ENCODE measurements around the gene CHKB. TPM values are rescaled to one million over a fixed set of nuclear protein-coding genes. Genes with fewer than 3 reads are reported as not detected.

The CHKB gene
- polyA plus RNA-seq, 1 donor, result 106 TPM

DNA sequence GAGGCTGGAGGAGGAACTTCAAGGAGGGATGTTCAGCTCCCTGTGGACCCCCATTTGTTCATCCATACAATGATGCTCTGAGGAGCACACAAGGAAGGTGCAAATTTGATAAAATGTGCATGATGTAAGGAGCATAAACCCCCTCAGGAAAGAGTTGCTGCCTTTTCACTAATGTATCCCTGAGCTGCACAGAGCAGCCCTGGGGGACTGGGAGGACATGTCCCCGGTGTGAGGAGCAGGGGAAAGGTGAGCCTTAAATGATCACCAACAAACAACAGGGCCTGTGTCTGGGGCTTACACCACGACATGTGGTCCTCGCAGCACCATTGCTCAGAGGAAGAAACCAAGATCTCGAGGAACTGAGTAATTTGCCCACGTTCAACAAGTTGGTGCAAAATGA, 14.4 kb upstream of the CHKB start:
- Histone ChIP-seq H3K27ac (ENCODE audit: low read length) (no peak overlapping the region), H3K4me3 (ENCODE audit: low read length) (no peak overlapping the region), H3K9me3 (ENCODE audit: control insufficient read depth, low read depth, low read length) (peaks cover 5% of the 10 kb centered on the region), H3K27me3 (ENCODE audit: control insufficient read depth, insufficient read depth, low read length) (peaks cover 26% of the 10 kb centered on the region), H3K4me1 (ENCODE audit: control insufficient read depth, insufficient read depth, low read length) (no peaks in the 10 kb centered on the region), H3K36me3 (ENCODE audit: control insufficient read depth, insufficient read depth, low read length) (no peaks in the 10 kb centered on the region)
- no CpG with 5 or more reads among the region's 5 CpGs for WGBS (ENCODE audit: insufficient coverage, low lambda C conversion rate)
- no peak for DNase-seq

DNA sequence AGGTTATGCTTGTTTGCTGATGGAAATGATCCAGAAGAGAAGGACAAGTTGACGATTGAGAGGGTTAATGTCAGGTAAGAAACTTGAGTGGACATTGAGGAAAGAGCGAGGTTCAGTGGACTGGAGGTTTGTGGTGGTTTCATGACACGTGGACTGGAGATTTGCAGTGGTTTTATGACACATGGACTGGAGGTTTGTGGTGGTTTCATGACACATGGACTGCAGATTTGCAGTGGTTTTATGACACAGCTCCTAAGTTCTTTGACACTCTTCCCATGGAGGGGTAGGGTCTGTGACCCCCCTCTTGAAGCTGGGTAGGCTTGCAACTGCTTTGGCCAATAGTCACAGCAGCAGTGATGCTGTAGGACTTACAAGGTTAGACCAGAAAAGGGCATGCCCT, 12.5 kb upstream of the CHKB start:
- Histone ChIP-seq H3K27ac (ENCODE audit: low read length) (no peak overlapping the region), H3K4me3 (ENCODE audit: low read length) (no peak overlapping the region), H3K9me3 (ENCODE audit: control insufficient read depth, low read depth, low read length) (peaks cover 5% of the 10 kb centered on the region), H3K36me3 (ENCODE audit: control insufficient read depth, insufficient read depth, low read length) (no peaks in the 10 kb centered on the region), H3K27me3 (ENCODE audit: control insufficient read depth, insufficient read depth, low read length) (peaks cover 13% of the 10 kb centered on the region), H3K4me1 (ENCODE audit: control insufficient read depth, insufficient read depth, low read length) (no peaks in the 10 kb centered on the region)
- WGBS (ENCODE audit: insufficient coverage, low lambda C conversion rate), result no CpG with 5 or more reads among the region's 3 CpGs
- no peak for DNase-seq

DNA sequence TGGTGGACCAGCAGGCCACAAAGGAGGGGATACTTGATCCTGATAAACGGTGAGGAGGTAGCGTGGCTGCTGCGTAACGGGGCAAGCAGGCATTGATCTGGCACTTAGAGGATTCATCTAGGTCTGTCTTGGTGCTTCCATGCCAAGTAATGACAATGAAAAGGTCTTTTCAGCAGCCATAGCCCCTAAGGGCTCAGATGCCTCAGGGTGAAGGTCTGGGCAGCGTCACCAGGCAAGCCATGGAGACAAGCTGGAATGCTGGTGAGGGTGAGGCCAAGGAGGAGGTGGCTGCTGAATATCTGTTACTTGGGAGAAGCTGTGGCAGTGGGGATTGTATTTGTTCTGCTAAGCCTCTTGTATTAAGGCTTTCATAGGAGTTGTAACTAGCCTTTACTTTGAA, 4.8 kb upstream of the CHKB start:
- no peak for DNase-seq
- Histone ChIP-seq H3K4me3 (ENCODE audit: low read length) (no peak overlapping the region), H3K9me3 (ENCODE audit: control insufficient read depth, low read depth, low read length) (no peaks in the 10 kb centered on the region), H3K36me3 (ENCODE audit: control insufficient read depth, insufficient read depth, low read length) (no peaks in the 10 kb centered on the region), H3K27me3 (ENCODE audit: control insufficient read depth, insufficient read depth, low read length) (no peaks in the 10 kb centered on the region), H3K27ac (ENCODE audit: low read length) (no peak overlapping the region), H3K4me1 (ENCODE audit: control insufficient read depth, insufficient read depth, low read length) (peaks cover 6% of the 10 kb centered on the region)
- WGBS (ENCODE audit: insufficient coverage, low lambda C conversion rate), result 100% methylated on average over 1 of the region's 5 CpGs

DNA sequence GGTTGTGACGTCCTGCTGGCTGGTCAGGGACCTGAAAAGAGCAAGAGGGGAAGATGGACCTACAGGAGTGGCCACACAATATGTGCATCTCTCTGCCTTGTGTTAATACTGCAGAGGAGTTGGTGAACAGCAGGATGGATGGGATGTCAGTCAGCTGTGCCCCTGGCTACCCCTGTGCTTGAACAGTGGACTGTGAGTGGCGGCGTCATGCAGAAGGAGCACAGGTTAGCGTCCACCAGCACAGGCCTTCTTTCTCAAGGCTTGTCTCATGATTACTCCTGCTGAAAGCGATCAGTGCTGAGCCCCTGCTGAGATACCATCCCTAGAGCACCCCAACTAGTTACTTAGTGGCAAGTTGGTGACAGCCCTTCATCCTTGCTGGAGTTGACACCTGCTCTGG, 3.8 kb upstream of the CHKB start:
- Histone ChIP-seq H3K27me3 (ENCODE audit: control insufficient read depth, insufficient read depth, low read length) (no peaks in the 10 kb centered on the region), H3K4me1 (ENCODE audit: control insufficient read depth, insufficient read depth, low read length) (peaks cover 6% of the 10 kb centered on the region), H3K27ac (ENCODE audit: low read length) (no peak overlapping the region), H3K9me3 (ENCODE audit: control insufficient read depth, low read depth, low read length) (no peaks in the 10 kb centered on the region), H3K4me3 (ENCODE audit: low read length) (no peak overlapping the region), H3K36me3 (ENCODE audit: control insufficient read depth, insufficient read depth, low read length) (peaks cover under 1% of the 10 kb centered on the region)
- DNase-seq, result no peak
- WGBS (ENCODE audit: insufficient coverage, low lambda C conversion rate), result no CpG with 5 or more reads among the region's 5 CpGs

DNA sequence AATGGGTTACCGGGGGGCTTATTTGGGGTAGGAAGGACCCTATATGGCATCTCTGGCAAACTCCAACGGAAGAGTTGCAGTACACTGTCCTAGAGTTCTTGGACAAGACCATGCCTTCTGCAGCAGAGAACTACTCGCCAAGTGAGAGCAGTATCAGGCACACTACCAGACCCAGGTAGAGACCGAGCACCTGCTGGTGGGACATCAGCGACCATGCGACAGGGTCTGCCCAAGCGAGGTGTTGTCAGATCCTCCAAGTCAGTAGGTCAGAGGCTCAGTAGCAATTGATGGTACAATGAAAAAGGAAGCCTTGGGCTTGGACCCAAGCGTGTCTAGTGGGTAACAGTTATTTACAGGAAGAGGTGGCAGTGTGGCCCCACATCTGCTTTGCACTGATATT, 3.1 kb upstream of the CHKB start:
- DNase-seq, result no peak
- Histone ChIP-seq H3K36me3 (ENCODE audit: control insufficient read depth, insufficient read depth, low read length) (peaks cover 4% of the 10 kb centered on the region), H3K4me1 (ENCODE audit: control insufficient read depth, insufficient read depth, low read length) (peaks cover 6% of the 10 kb centered on the region), H3K9me3 (ENCODE audit: control insufficient read depth, low read depth, low read length) (no peaks in the 10 kb centered on the region), H3K27ac (ENCODE audit: low read length) (no peak overlapping the region), H3K27me3 (ENCODE audit: control insufficient read depth, insufficient read depth, low read length) (no peaks in the 10 kb centered on the region), H3K4me3 (ENCODE audit: low read length) (no peak overlapping the region)
- no CpG with 5 or more reads among the region's 8 CpGs for WGBS (ENCODE audit: insufficient coverage, low lambda C conversion rate)

- no CpG with 5 or more reads among the region's 3 CpGs for WGBS (ENCODE audit: insufficient coverage, low lambda C conversion rate)
- Histone ChIP-seq H3K4me3 (ENCODE audit: low read length) (no peak overlapping the region), H3K27ac (ENCODE audit: low read length) (no peak overlapping the region), H3K4me1 (ENCODE audit: control insufficient read depth, insufficient read depth, low read length) (peaks cover 6% of the 10 kb centered on the region), H3K27me3 (ENCODE audit: control insufficient read depth, insufficient read depth, low read length) (no peaks in the 10 kb centered on the region), H3K36me3 (ENCODE audit: control insufficient read depth, insufficient read depth, low read length) (peaks cover 6% of the 10 kb centered on the region), H3K9me3 (ENCODE audit: control insufficient read depth, low read depth, low read length) (no peaks in the 10 kb centered on the region)
- no peak for DNase-seq
Observed at GRCh38 chr22:50585238-50585637, 2.6 kb upstream of the CHKB start.

GRCh38 chr22:50584106-50585096, 1.8 kb upstream of the CHKB start:
- H3K4me3 ChIP-seq (ENCODE audit: low read length), result no peak overlapping the region
- H3K4me1 ChIP-seq (ENCODE audit: control insufficient read depth, insufficient read depth, low read length), result peaks cover 13% of the 10 kb centered on the region
- 100% methylated on average over 3 of the region's 23 CpGs for WGBS (ENCODE audit: insufficient coverage, low lambda C conversion rate)
- no peak for DNase-seq
- peaks cover 13% of the 10 kb centered on the region for H3K36me3 ChIP-seq (ENCODE audit: control insufficient read depth, insufficient read depth, low read length)
- H3K9me3 ChIP-seq (ENCODE audit: control insufficient read depth, low read depth, low read length), result no peaks in the 10 kb centered on the region
- no peak overlapping the region for H3K27ac ChIP-seq (ENCODE audit: low read length)
- no peaks in the 10 kb centered on the region for H3K27me3 ChIP-seq (ENCODE audit: control insufficient read depth, insufficient read depth, low read length)

DNA sequence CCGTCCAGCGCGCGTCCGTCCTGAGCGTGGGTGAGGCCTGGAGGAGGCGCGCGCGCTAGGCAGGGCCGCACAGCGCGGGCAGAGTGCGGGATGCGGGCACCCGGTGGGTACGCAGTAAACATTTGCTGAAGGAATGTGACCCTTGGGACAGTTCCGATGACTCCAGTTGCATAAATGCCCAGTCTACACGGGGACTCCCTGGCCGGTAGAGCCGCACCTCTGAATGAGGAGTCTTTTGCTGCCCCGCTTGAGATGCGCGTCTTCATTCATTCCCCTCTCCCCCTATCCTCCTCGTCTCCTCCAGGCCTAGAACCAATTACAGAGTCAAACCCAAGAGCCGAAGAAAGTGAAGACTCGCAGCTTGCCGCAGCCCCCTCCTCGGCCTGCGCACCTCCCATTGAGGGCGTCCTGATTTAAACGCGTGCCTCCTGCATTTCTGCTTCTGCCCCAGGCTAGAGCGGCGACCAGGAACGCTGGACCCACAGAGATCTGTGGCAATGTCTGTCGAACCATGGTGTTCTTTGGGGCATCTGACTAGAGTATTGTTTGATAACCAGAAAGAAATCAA, 729 bp upstream of the CHKB start:
- H3K27me3 ChIP-seq (ENCODE audit: control insufficient read depth, insufficient read depth, low read length), result no peaks in the 10 kb centered on the region
- peaks cover 17% of the 10 kb centered on the region for H3K36me3 ChIP-seq (ENCODE audit: control insufficient read depth, insufficient read depth, low read length)
- H3K27ac ChIP-seq (ENCODE audit: low read length), result peak overlapping the region; percentile 7
- WGBS (ENCODE audit: insufficient coverage, low lambda C conversion rate), result no CpG with 5 or more reads among the region's 37 CpGs
- H3K4me3 ChIP-seq (ENCODE audit: low read length), result peak overlapping the region; percentile 64
- peaks cover 22% of the 10 kb centered on the region for H3K4me1 ChIP-seq (ENCODE audit: control insufficient read depth, insufficient read depth, low read length)
- no peak for DNase-seq
- H3K9me3 ChIP-seq (ENCODE audit: control insufficient read depth, low read depth, low read length), result no peaks in the 10 kb centered on the region

GRCh38 chr22:50581950-50582492, 628 bp downstream of the CHKB start:
- H3K27me3 ChIP-seq (ENCODE audit: control insufficient read depth, insufficient read depth, low read length), result no peaks in the 10 kb centered on the region
- peak overlapping the region; percentile 88 for H3K27ac ChIP-seq (ENCODE audit: low read length)
- no CpG with 5 or more reads among the region's 39 CpGs for WGBS (ENCODE audit: insufficient coverage, low lambda C conversion rate)
- no peak for DNase-seq
- H3K4me3 ChIP-seq (ENCODE audit: low read length), result peak overlapping the region; percentile 75
- H3K4me1 ChIP-seq (ENCODE audit: control insufficient read depth, insufficient read depth, low read length), result peaks cover 25% of the 10 kb centered on the region
- no peaks in the 10 kb centered on the region for H3K9me3 ChIP-seq (ENCODE audit: control insufficient read depth, low read depth, low read length)
- peaks cover 17% of the 10 kb centered on the region for H3K36me3 ChIP-seq (ENCODE audit: control insufficient read depth, insufficient read depth, low read length)

- Histone ChIP-seq H3K27me3 (ENCODE audit: control insufficient read depth, insufficient read depth, low read length) (no peaks in the 10 kb centered on the region), H3K36me3 (ENCODE audit: control insufficient read depth, insufficient read depth, low read length) (peaks cover 17% of the 10 kb centered on the region), H3K4me3 (ENCODE audit: low read length) (peak overlapping the region; percentile 75), H3K27ac (ENCODE audit: low read length) (no peak overlapping the region), H3K9me3 (ENCODE audit: control insufficient read depth, low read depth, low read length) (no peaks in the 10 kb centered on the region), H3K4me1 (ENCODE audit: control insufficient read depth, insufficient read depth, low read length) (peaks cover 25% of the 10 kb centered on the region)
- no peak for DNase-seq
- WGBS (ENCODE audit: insufficient coverage, low lambda C conversion rate), result no CpG with 5 or more reads among the region's 22 CpGs
Observed at GRCh38 chr22:50581031-50581949, 1.4 kb downstream of the CHKB start.

Measured in large intestine (tissue), 3 donors.